Measurements from ENCODE around the gene SIGLEC12. TPM values are rescaled to one million over a fixed set of nuclear protein-coding genes. Genes with fewer than 3 reads are reported as not detected.
A peak's percentile ranks its signal among the peaks of the same experiment; 100 is the strongest.

Gene SIGLEC12
- total and polyA plus RNA-seq, 2 of the 13 experiments (the other 11 are each of a cell fraction or from before 2014, with no cell fraction given) = not detected

GRCh38 chr19:51460164-51460992, 41.2 kb downstream of the SIGLEC12 start:
- POLR2A ChIA-PET = no interaction called here
- ATAC-seq (peak; percentile 34; the same call in 2 of the 3 replicates), FAIRE-seq (no peak), DNase-seq (ENCODE audit: low spot score) (peak; percentile 21)
- Histone ChIP-seq H3K4me2 (ENCODE audit: low read depth, low read length) (peak overlapping the region; percentile 55), H3K9ac (ENCODE audit: insufficient read depth, low read depth, low read length) (no peak overlapping the region), H3K36me3 (replicated peaks in 1 of 2; ENCODE audit: control insufficient read depth in 1 of 2, insufficient read depth in 2 of 2, low read length in 2 of 2) (no peaks in the 10 kb centered on the region), H2AFZ (ENCODE audit: low read length) (no peak overlapping the region), H3K27ac (ENCODE audit: extremely low read length, insufficient read depth, low read length) (no peak overlapping the region), H3K4me3 (replicated peaks in 1 of 3; ENCODE audit: insufficient read depth in 1 of 3, low read depth in 2 of 3, low read length in 3 of 3) (peak overlapping the region in 2 of 3 experiments; percentile 39 to 57; a peak in 4 of 6 replicates), H3K9me3 (ENCODE audit: low read length) (no peaks in the 10 kb centered on the region), H3K79me2 (ENCODE audit: insufficient read depth, low read length) (no peaks in the 10 kb centered on the region), H3K27me3 (ENCODE audit: control insufficient read depth in 1 of 2, insufficient read depth in 2 of 2, low read length in 2 of 2) (peaks cover 8 to 46% of the 10 kb centered on the region in 2 experiments; a peak in 4 of 5 replicates), H4K20me1 (ENCODE audit: insufficient read depth, low read length) (no peaks in the 10 kb centered on the region), H3K4me1 (ENCODE audit: insufficient read depth, low read length) (peaks cover 18% of the 10 kb centered on the region; the same call in 1 of the 2 replicates)
- CTCF ChIA-PET (ENCODE audit: low intra/inter-chr PET ratio, low total read pairs) = no interaction called here
- 22% methylated on average over 12 of the region's 13 CpGs for WGBS (ENCODE audit: low lambda C conversion rate)
- intact Hi-C loops (cut with micrococcal nuclease; ENCODE audit: unreplicated experiment) = no loop called here
- no TSS peak for BruUV-seq (replicated peaks)
- in situ Hi-C loops (cut with HindIII; ENCODE audit: extremely low pct_ligation_motif_present, low pct_unique_long_range_greater_than_20kb) = no loop called here
- TF ChIP-seq FOXJ3 (CRISPR knock-in tag; IDR thresholded peaks at IDR 0.05; ENCODE audit: borderline replicate concordance) (no peak), TCF7L2 (IDR thresholded peaks at IDR 0.05; ENCODE audit: low read depth, low read length) (no peak), MIER3 (CRISPR knock-in tag; IDR thresholded peaks at IDR 0.05; ENCODE audit: borderline replicate concordance) (no peak), GLMP (CRISPR knock-in tag; IDR thresholded peaks at IDR 0.05; ENCODE audit: borderline replicate concordance) (no peak), CEBPG (CRISPR knock-in tag; IDR thresholded peaks at IDR 0.05) (no peak), SRSF4 (IDR thresholded peaks at IDR 0.05; ENCODE audit: low read depth, low read length, poor library complexity, severe bottlenecking) (no peak), JUNB (CRISPR knock-in tag; IDR thresholded peaks at IDR 0.05; ENCODE audit: borderline replicate concordance) (no peak), ZNF24 (IDR thresholded peaks at IDR 0.05) (no peak), ZNF407 (CRISPR knock-in tag; IDR thresholded peaks at IDR 0.05; ENCODE audit: not compliant biosample characterization) (no peak), HCFC1 (IDR thresholded peaks at IDR 0.05; ENCODE audit: low read depth, low read length) (peak; percentile 74), MEIS2 (CRISPR knock-in tag; IDR thresholded peaks at IDR 0.05) (no peak), SIX1 (CRISPR knock-in tag; IDR thresholded peaks at IDR 0.05; ENCODE audit: borderline replicate concordance) (no peak), ZBTB25 (CRISPR knock-in tag; IDR thresholded peaks at IDR 0.05) (no peak), ZNF3 (CRISPR knock-in tag; IDR thresholded peaks at IDR 0.05) (no peak)

Data from HepG2 (cell line).